HG03457 (cell line): ENCODE measurements around the gene HACD2.
"Not testable (repeated sequence)": the region's sequence is repeated elsewhere in the genome, so short reads cannot be mapped to it uniquely, and the experiment has no call there.

Experiments
- ATAC-seq: cut with Tn5 transposase; IDR thresholded peaks from one replicate; pipeline ENCODE4 v1.9.1; 2021; ENCODE audit warnings: moderate number of reproducible peaks; ENCODE audit not compliant: unreplicated experiment

HACD2 gene

GRCh38 chr3:123527046-123527445 lies 57.8 kb downstream of the HACD2 start:
- ATAC-seq: no peak

DNA sequence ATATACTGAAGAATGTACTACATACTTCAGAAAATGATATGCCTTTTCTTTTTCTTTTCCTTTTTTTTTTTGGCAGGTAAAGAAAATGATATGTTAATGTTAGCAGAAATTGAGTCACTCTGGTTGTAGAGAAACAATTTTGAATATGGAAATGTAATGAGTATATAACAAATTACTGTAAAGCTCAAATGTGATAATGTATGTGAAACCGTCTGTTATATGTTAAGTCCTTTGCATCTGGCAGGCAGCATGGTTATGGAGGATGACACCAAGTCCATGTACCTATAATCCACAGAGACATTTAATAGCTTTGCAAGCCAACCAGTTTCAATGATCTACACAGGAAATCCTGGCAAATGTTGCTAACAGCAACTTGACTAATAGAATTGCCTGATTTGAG lies 58.4 kb downstream of the HACD2 start:
- ATAC-seq: no peak

DNA sequence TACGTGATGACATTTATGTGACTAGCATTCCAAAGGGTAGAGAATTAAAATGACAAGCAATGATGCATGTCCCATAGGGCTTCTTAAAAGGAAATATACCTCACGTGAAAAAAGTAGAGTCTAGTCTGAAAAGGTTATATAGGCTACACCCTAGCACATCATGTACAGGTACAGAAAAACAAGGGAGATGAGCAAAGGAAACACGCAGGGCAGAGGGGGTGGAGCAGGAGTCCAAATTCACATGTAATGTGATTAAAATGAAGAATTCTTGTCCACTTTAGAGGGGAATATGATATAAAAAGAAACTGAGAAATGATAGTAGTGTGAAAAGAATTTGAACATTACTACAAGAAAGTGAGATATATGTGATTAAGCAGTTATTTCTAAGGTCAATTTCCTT lies 59.4 kb downstream of the HACD2 start:
- no peak for ATAC-seq

- no peak for ATAC-seq
These were observed 59.9 kb downstream of the HACD2 start for GRCh38 chr3:123524981-123525380.

DNA sequence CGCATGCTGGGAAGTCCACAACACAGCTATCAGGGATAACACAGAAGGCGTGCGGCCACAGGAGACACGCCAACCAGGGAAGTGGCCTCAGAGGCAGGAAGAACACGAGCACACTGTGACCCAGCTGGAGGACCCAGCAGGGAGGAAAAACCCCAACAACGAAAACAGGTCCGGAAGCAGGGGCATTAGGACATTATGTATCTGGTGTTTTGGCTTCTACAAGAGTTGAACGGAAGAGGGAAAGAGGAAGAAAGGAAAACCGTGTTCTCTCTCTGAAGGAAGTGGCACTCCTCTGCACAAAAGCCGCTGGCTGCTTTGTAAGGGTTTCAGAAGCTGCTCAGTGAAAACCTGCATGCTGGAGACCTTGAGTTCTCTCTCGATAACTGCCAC lies 61.8 kb downstream of the HACD2 start:
- no peak for ATAC-seq

DNA sequence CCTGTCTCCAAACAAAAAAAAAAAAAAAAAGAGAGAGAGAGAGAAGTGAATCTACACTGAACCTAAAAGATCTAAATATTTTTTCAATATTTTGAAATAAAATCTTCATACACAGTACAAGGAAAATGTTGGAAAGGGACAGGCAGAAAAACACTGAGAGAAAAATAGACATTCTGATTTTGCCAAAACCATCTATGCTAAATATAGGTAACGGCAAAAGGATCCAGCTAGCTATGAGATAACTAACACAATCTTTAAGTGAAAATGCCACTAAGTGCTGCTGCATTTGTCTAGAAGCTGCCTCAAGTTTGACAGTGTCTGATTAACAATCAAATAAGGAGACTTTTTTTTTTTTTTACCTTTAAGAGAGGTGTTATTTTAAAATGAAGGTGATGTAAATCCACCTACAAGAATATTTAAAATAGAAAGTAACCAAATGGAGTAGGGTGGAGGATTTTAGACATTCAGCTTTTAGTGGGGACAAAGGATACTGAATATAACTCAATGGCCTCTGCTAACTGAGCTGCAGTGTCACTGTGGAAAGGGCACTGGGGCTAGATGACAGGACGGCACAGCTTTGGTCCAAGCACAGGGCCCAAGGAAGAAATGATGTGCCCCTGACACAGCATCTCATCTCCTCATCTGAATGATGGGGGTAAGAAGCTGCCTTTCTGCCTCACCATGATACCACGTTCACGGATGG lies 62.4 kb downstream of the HACD2 start:
- no peak for ATAC-seq

GRCh38 chr3:123521179-123521969 lies 63.5 kb downstream of the HACD2 start:
- ATAC-seq: no peak

DNA sequence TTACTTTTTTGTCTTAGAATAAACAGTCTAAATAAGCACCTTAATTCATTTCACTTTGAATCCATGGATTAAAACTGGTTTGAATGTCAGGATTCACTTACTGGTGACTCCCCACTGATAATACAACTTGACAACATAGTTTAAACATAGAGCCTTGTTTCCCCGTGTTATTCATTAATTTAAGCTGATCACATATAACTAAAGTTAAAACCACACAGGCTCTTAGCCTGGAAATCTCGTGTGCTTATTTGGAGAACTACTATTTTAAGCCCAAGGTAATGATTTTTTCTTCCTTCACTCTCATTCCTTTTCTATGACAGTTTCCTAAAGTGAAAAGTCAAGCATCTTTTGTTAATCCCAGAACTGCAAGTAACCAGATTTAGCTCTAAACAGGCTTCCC lies 64.2 kb downstream of the HACD2 start:
- ATAC-seq: no peak

DNA sequence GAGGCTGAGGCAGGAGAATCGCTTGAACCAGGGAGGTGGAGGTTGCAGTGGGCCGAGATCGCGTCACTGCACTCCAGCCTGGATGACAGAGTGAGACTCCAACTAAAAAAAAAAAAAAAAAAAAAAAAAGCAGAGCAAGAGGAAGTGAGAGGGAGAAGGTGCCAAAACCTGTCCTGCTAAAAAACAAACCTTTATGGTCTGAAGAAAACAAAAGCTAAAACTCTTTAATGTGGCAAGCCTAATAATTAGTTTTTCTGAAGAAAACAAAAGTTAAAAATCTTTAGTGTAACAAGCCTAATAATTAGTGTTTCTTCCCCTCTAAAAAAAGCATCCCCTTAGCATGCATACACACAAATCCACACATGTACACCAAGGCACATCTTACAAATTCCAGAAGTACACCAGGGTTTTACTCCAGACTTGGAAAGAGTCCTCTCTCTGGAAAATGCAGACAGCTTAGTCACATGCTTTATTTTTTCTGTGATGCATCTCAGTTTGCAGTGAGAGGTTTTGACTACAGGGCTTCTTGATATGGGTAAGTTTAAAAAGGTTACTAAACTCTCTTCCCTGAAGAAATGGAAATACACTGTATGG lies 65.9 kb downstream of the HACD2 start:
- ATAC-seq: no peak

- no peak for ATAC-seq
These were observed 73.1 kb downstream of the HACD2 start for GRCh38 chr3:123511726-123512125.

DNA sequence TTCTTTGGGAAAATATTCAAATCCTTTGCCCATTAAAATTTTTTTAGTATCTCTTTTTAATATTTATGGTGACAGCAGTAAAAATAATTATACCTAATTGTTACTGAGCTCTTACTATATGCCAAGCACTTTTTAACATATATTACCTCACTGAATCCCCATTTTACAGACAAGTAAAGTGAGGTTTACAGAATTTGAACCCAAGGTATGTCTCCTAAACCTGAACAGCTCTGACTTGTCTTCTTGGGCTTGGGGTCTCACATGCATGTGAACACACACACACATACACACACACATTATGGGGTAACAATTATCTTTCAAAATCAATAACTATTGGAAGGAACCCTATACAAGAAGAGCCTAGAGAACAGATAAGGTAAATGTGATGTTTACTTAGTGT lies 73.8 kb downstream of the HACD2 start:
- ATAC-seq: no peak

GRCh38 chr3:123508178-123508577 lies 76.7 kb downstream of the HACD2 start:
- ATAC-seq: no peak

DNA sequence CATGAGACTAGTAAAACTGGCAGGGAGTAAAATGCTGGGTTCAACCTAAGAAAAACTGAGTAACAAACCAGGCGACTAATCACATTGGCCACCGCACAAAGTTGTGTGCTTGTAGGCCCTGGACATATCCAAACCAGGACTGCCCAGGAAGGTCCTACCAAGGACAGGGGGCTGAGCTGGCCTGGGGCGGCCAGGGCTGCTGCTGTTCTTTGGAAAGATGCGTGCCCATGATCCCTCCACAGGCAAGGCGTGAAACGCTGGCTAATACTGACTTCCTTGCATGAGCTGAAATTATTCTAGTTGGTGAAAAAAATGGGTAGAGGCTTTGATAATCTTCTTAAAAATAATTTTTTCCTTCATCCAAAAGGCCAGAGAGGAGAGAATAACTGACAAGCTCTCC lies 79.0 kb downstream of the HACD2 start:
- no peak for ATAC-seq

GRCh38 chr3:123503203-123503602 lies 81.7 kb downstream of the HACD2 start:
- ATAC-seq: no peak

DNA sequence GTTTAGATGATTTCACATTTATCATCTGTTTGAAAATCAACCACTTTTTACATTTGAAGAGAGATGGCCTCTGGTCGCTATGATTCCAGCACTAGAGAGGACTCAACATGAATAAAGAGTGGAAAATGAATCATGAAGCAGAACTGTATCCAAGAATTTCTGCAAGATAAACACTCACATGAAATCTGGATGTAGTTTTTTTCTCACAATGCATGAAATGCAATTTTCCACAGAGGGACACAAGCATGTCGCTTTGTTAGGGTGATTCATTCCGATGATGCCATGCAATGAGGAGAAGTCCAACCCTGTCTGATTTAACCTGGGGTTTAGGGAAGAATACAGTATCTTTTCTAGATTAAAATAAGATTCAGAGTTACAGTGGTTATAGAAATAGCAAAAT lies 85.5 kb downstream of the HACD2 start:
- no peak for ATAC-seq

GRCh38 chr3:123498761-123499160 lies 86.1 kb downstream of the HACD2 start:
- no peak for ATAC-seq

DNA sequence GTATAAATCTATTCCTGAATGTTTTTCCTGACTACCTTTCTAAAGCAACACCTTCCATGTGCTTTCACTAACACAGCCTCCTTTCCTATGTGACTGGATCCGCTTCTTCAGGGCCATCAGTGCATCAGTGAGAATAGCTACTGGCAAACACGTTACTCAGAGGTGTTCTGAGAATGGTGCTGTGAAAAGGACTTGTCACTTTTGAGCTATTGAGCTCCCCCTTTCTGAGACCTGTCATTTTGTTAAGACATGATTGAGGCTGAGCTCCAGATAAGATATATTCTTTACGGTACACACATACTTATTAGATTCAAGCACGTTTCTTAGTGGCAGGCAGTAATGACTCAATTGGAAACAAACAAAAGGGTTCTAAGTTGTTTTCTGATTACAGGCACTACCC lies 90.9 kb downstream of the HACD2 start:
- ATAC-seq: no peak

- ATAC-seq: no peak
These were observed 92.8 kb downstream of the HACD2 start for GRCh38 chr3:123491966-123492587.

- no peak for ATAC-seq
These were observed 95.4 kb downstream of the HACD2 start for GRCh38 chr3:123489400-123490004.

- ATAC-seq: no peak
These were observed 96.1 kb downstream of the HACD2 start for GRCh38 chr3:123488645-123489347.

DNA sequence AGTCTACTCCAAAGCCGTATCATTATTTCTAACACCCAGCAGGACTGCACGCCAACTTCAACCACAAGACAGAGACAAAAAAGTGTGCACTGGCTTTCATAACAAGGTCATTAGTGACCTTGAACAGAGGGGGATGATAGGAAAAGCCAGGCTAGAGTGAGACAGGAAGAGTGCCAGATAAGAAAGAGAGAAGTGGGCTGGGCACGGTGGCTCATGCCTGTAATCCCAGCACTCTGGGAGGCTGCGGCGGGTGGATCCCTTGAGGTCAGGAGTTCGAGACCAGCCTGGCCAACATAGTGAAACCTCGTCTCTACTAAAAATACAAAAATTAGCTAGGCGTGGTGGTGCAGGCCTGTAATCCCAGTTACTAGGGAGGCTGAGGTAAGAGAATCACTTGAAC lies 97.8 kb downstream of the HACD2 start:
- ATAC-seq: not testable (repeated sequence)
